ENCODE data around the gene CYP4A11. TPM values are rescaled to one million over a fixed set of nuclear protein-coding genes. Genes with fewer than 3 reads are reported as not detected.

Gene CYP4A11
- total and polyA plus RNA-seq, 4 donors = 0.06 to 0.10 TPM; not detected in 2

DNA sequence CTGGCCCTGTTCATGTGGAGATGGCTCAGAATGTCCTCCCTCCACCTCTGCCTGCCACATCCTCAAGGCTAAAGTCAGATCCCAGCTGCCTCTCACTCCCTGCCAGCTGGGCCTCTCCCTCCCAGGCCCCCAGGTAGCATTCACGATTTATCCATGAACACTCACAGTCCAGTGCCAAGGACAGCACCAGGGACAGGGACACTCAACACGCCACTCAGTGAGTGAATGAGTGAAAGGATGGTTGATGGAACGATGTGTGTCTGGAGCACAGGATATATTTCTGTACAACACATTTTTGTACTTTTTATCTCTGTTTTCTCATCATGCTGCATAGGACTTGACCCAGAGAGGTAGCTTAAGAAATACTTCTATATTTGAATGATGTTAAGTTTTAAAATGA is 10.1 kb downstream of the CYP4A11 start:
- Histone ChIP-seq H3K36me3 (ENCODE audit: control insufficient read depth in 4 of 4, insufficient read depth in 4 of 4, low read length in 4 of 4) (no peaks in the 10 kb centered on the region), H3K9me3 (ENCODE audit: control insufficient read depth in 4 of 4, insufficient read depth in 3 of 4, low read length in 3 of 4) (peaks cover 0 to 2% (median 0%) of the 10 kb centered on the region in 4 donors), H3K27me3 (ENCODE audit: control insufficient read depth in 3 of 3, insufficient read depth in 3 of 3, low read length in 2 of 3) (no peaks in the 10 kb centered on the region), H3K9ac (ENCODE audit: insufficient read depth in 1 of 2, low read length in 2 of 2) (no peak overlapping the region), H3K4me3 (no peak overlapping the region), H3K27ac (ENCODE audit: low read depth in 1 of 2, low read length in 1 of 2) (no peak overlapping the region), H3K4me1 (ENCODE audit: control insufficient read depth in 5 of 5, insufficient read depth in 5 of 5, low read length in 5 of 5) (no peaks in the 10 kb centered on the region)
- ATAC-seq (ENCODE audit: insufficient read depth, low FRiP score) = no peak
- TF ChIP-seq CTCF (IDR thresholded peaks at IDR 0.05; ENCODE audit: control extremely low read depth, extremely low read depth) = no peak
- no peak for DNase-seq
- WGBS, 2 donors = 54 to 79% methylated on average over 3 of the region's 3 CpGs

DNA sequence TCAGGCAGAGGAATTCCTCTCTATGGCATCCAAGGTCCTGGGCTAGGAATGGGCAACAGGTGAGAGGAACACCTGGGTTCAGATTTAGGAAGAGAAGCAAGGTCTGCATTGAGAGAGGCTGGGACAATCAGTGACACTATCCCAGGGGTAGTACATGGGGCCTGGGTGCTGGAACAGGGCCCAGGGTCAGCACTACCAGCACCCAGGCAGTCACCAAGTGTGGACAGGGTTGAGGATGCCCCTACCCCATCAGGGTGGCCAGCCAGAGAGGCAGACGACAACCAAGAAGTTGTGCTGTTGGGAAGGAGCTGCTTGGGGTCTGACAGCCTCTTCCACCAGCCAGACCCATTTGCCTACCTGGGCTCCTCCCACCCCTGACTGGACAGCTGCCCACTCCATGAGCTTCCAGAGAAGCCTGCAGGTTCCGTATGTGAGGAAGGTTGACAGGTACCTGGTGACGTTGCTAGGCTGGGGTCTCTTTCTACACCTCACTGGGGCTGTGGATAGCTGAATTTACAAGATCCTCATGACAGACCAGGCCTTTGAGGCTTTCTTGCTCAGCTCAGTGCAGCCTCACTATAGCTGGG is 13.9 kb downstream of the CYP4A11 start:
- Histone ChIP-seq H3K9me3 (ENCODE audit: control insufficient read depth in 4 of 4, insufficient read depth in 3 of 4, low read length in 3 of 4) (peaks cover 0 to 2% (median 0%) of the 10 kb centered on the region in 4 donors), H3K4me1 (ENCODE audit: control insufficient read depth in 5 of 5, insufficient read depth in 5 of 5, low read length in 5 of 5) (no peaks in the 10 kb centered on the region), H3K4me3 (no peak overlapping the region), H3K36me3 (ENCODE audit: control insufficient read depth in 4 of 4, insufficient read depth in 4 of 4, low read length in 4 of 4) (no peaks in the 10 kb centered on the region), H3K27me3 (ENCODE audit: control insufficient read depth in 3 of 3, insufficient read depth in 3 of 3, low read length in 2 of 3) (no peaks in the 10 kb centered on the region), H3K9ac (ENCODE audit: insufficient read depth in 1 of 2, low read length in 2 of 2) (no peak overlapping the region), H3K27ac (ENCODE audit: low read depth in 1 of 2, low read length in 1 of 2) (no peak overlapping the region)
- TF ChIP-seq CTCF (IDR thresholded peaks at IDR 0.05; ENCODE audit: control extremely low read depth, extremely low read depth) = no peak
- ATAC-seq (ENCODE audit: insufficient read depth, low FRiP score) = no peak
- 78 to 90% methylated on average over 3 of the region's 3 CpGs for WGBS, 2 donors
- no peak for DNase-seq

DNA sequence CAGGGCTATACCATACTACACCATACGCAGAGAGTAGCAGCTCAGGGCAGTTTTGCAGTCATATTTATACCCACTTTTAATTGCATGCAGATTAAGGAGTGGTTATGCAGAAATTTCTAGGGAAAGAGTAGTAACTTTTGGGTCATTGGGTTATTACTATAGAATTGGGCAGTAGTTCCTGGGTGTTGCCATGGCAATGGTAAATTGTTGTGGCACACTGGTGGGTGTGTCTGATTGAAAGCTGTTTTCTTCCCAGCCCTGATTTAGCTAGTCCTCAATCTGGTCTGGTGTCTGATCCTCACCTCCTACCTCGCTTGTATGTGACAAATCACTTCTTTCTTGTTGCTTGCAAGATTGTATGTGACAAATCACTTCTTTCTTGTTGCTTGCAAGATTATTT is 30.5 kb downstream of the CYP4A11 start:
- Histone ChIP-seq H3K4me1 (ENCODE audit: control insufficient read depth in 5 of 5, insufficient read depth in 5 of 5, low read length in 5 of 5) (no peaks in the 10 kb centered on the region), H3K27ac (ENCODE audit: low read depth in 1 of 2, low read length in 1 of 2) (no peak overlapping the region), H3K9ac (ENCODE audit: insufficient read depth in 1 of 2, low read length in 2 of 2) (no peak overlapping the region), H3K36me3 (ENCODE audit: control insufficient read depth in 4 of 4, insufficient read depth in 4 of 4, low read length in 4 of 4) (no peaks in the 10 kb centered on the region), H3K9me3 (ENCODE audit: control insufficient read depth in 4 of 4, insufficient read depth in 3 of 4, low read length in 3 of 4) (no peaks in the 10 kb centered on the region), H3K27me3 (ENCODE audit: control insufficient read depth in 3 of 3, insufficient read depth in 3 of 3, low read length in 2 of 3) (no peaks in the 10 kb centered on the region), H3K4me3 (no peak overlapping the region)
- WGBS, 2 donors = 77 to 88% methylated on average over 2 of the region's 2 CpGs
- no peak for TF ChIP-seq CTCF (IDR thresholded peaks at IDR 0.05; ENCODE audit: control extremely low read depth, extremely low read depth)
- DNase-seq (no peak), ATAC-seq (ENCODE audit: insufficient read depth, low FRiP score) (no peak)

- no peaks in the 10 kb centered on the region for H3K9me3 ChIP-seq (ENCODE audit: control insufficient read depth in 4 of 4, insufficient read depth in 3 of 4, low read length in 3 of 4)
- no peak overlapping the region for H3K4me3 ChIP-seq
- WGBS, 2 donors = 55 to 79% methylated on average over 4 of the region's 4 CpGs
- ATAC-seq (ENCODE audit: insufficient read depth, low FRiP score) = no peak
- H3K27me3 ChIP-seq (ENCODE audit: control insufficient read depth in 3 of 3, insufficient read depth in 3 of 3, low read length in 2 of 3) = no peaks in the 10 kb centered on the region
- DNase-seq = peak in 2 of 3 donors; percentile 37 to 68
- H3K36me3 ChIP-seq (ENCODE audit: control insufficient read depth in 4 of 4, insufficient read depth in 4 of 4, low read length in 4 of 4) = no peaks in the 10 kb centered on the region
- H3K4me1 ChIP-seq (ENCODE audit: control insufficient read depth in 5 of 5, insufficient read depth in 5 of 5, low read length in 5 of 5) = peaks cover 0 to 5% (median 0%) of the 10 kb centered on the region in 5 donors
- TF ChIP-seq CTCF (IDR thresholded peaks at IDR 0.05; ENCODE audit: control extremely low read depth, extremely low read depth) = no peak
- H3K9ac ChIP-seq (ENCODE audit: insufficient read depth in 1 of 2, low read length in 2 of 2) = no peak overlapping the region
- H3K27ac ChIP-seq (ENCODE audit: low read depth in 1 of 2, low read length in 1 of 2) = no peak overlapping the region
Observed at GRCh38 chr1:46903481-46903880, 37.8 kb downstream of the CYP4A11 start.
